GM18502 (cell line): ENCODE measurements around the gene OBSCN.

Source experiments
- ATAC-seq: cut with Tn5 transposase; IDR thresholded peaks from one replicate; pipeline ENCODE4 v1.9.1; 2021; ENCODE audit warnings: mild to moderate bottlenecking; ENCODE audit not compliant: unreplicated experiment, poor library complexity

OBSCN gene

GRCh38 chr1:228207851-228208821 is at the start of gene OBSCN:
Gene OBSCN (plus strand): TSS chr1:228208044. CDS start chr1:228211784, 3,740 bp downstream.
- no peak for ATAC-seq

DNA sequence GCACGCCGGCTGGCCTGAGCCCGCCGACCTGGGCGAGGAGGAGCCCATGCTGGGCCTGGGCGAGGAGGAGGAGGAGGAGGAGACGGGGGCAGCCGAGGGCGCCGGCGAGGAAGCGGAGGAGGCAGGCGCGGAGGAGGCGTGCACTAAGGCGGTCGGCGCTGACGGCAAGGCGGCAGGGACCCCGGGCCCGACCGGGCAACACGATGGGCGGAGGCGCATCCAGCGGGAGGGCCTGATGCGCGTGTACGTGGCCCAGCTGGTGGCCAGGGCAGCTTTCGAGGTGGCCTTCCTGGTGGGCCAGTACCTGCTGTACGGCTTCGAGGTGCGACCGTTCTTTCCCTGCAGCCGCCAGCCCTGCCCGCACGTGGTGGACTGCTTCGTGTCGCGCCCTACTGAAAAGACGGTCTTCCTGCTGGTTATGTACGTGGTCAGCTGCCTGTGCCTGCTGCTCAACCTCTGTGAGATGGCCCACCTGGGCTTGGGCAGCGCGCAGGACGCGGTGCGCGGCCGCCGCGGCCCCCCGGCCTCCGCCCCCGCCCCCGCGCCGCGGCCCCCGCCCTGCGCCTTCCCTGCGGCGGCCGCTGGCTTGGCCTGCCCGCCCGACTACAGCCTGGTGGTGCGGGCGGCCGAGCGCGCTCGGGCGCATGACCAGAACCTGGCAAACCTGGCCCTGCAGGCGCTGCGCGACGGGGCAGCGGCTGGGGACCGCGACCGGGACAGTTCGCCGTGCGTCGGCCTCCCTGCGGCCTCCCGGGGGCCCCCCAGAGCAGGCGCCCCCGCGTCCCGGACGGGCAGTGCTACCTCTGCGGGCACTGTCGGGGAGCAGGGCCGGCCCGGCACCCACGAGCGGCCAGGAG is 49.5 kb upstream of the OBSCN start:
- no peak for ATAC-seq

DNA sequence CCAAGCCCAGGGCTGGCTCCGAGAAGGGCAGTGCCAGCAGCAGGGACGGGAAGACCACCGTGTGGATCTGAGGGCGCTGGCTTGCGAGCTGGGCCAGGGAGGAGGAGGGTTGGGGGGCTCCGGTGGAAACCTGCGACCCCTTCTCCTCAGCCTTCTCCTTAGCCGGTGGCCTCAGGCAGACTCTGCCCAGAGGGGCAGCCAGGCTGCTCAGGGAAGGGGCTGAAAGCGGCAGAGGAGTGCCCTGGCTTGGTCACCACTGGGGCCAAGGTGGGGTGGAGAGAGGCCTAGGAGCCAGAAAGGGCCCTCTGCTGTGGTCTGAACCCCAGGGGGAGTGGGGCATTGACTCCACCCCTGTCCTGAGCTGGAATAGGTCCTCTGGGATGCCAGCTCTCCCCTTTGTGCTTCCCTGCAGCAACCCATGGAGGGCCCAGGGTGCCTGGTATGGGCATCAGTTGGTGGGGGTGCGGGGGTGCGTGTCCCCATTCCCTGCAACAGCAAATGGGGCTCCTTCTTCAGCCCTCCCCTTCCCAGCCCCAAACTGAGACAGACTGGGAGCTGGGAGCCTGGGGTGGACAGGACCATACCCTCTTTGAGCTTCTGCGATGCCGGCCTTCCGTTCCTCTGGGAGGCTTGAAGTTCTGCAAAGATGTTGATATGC is 48.7 kb upstream of the OBSCN start:
- ATAC-seq: no peak

DNA sequence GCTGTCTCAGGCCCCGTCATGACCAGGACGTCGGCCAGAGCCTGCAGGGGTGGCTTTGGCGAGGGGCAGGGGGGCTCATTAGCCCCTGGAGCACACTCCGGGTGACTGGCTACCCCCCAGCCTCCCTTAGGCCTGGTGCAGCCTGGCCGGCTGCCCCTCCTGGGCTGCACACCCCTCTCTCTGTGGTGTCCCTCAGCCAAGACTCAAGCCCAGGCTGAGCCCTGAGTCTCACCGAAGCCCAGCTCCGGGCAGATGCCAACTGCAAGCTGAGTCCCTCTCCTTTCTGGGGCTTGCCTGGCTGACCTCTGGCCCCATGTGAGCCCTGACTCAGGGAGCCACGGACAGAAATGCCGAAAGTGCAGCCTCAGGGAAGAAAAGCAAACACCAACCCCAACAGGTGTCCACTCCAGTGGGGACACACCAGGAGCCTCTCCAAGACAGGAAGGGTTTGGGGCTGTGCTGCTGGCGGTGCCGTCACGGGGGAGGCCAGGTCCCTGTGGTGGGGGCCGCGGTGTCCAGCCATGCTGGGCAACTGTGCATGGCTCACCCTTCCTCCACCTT is 47.6 kb upstream of the OBSCN start:
- ATAC-seq: no peak

GRCh38 chr1:228161362-228161761 is 46.5 kb upstream of the OBSCN start:
- no peak for ATAC-seq

- ATAC-seq: no peak
These were observed 46.0 kb upstream of the OBSCN start for GRCh38 chr1:228161866-228162265.

- ATAC-seq: no peak
These were observed 45.4 kb upstream of the OBSCN start for GRCh38 chr1:228162286-228163006.

GRCh38 chr1:228163007-228163753 is 44.7 kb upstream of the OBSCN start:
- ATAC-seq: no peak

GRCh38 chr1:228163776-228164519 is 43.9 kb upstream of the OBSCN start:
- ATAC-seq: no peak

- peak; percentile 0 for ATAC-seq
These were observed 43.1 kb upstream of the OBSCN start for GRCh38 chr1:228164561-228165371.

DNA sequence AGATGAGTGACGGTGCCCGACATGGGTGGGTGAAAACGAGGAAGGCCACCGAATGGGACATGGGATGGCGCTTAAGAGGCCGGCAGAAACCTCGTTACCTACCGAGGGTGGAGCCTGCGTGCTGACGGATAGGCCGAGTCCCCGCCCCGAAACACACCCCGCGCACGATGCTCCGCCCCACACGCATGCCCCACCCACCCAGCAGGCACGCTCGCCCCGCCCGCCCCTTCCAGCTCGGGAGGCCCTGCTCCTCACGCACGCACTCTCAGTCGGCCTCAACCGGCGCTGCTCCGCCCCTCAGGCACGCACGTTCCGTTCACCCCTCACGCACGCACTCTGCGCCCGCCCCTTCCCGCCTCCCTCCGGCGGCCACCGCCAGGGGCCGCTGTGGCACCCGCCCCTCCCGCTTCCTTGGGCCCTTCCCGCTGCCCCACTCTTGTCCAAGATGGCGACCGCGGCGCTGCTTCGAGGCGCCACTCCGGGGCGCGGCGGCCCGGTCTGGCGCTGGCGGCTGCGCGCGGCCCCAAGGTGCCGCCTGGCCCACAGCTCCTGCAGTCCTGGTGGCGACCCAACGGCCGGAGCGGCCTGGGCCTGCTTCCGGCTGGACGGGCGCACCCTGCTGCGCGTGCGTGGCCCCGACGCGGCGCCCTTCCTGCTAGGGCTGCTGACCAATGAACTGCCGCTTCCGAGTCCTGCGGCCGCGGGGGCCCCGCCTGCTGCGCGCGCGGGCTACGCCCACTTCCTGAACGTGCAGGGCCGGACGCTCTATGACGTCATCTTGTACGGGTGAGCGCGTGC is 42.3 kb upstream of the OBSCN start, which contains the start of gene IBA57:
IBA57 (plus strand) TSS at position 433 of the 798 bp plus-strand sequence; CDS start at position 446, 13 bp downstream.
- peak; percentile 85 for ATAC-seq

GRCh38 chr1:228166170-228166936 is 41.5 kb upstream of the OBSCN start:
- ATAC-seq: peak; percentile 15

- ATAC-seq: no peak
These were observed 39.1 kb upstream of the OBSCN start for GRCh38 chr1:228168563-228169270.

- no peak for ATAC-seq
These were observed 38.5 kb upstream of the OBSCN start for GRCh38 chr1:228169345-228169744.

GRCh38 chr1:228170666-228171065 is 37.2 kb upstream of the OBSCN start:
- ATAC-seq: no peak
